HG03095 (cell line): Measurements from ENCODE around the gene SLC25A12.
"Not testable (repeated sequence)": the region's sequence is repeated elsewhere in the genome, so short reads cannot be mapped to it uniquely, and the experiment has no call there.

ENCODE experiments used
- ATAC-seq: cut with Tn5 transposase; IDR thresholded peaks from one replicate; pipeline ENCODE4 v1.9.1; 2021; ENCODE audit warnings: moderate library complexity; ENCODE audit not compliant: unreplicated experiment

SLC25A12 gene

GRCh38 chr2:171834286-171834685 lies 59.8 kb downstream of the SLC25A12 start:
- no peak for ATAC-seq

GRCh38 chr2:171832489-171832888 lies 61.6 kb downstream of the SLC25A12 start:
- no peak for ATAC-seq

- no peak for ATAC-seq
Observed at GRCh38 chr2:171830039-171830438, 64.0 kb downstream of the SLC25A12 start.

- ATAC-seq, result no peak
Observed at GRCh38 chr2:171824086-171824485, 70.0 kb downstream of the SLC25A12 start.

GRCh38 chr2:171822525-171823322 lies 71.3 kb downstream of the SLC25A12 start:
- no peak for ATAC-seq

- no peak for ATAC-seq
Observed at GRCh38 chr2:171819453-171819852, 74.6 kb downstream of the SLC25A12 start.

GRCh38 chr2:171814883-171815282 lies 79.2 kb downstream of the SLC25A12 start:
- ATAC-seq, result no peak

GRCh38 chr2:171814174-171814573 lies 79.9 kb downstream of the SLC25A12 start:
- no peak for ATAC-seq

GRCh38 chr2:171813729-171814128 lies 80.3 kb downstream of the SLC25A12 start:
- no peak for ATAC-seq

GRCh38 chr2:171813126-171813525 lies 80.9 kb downstream of the SLC25A12 start:
- ATAC-seq, result no peak

- ATAC-seq, result no peak
Observed at GRCh38 chr2:171811245-171811628, 82.8 kb downstream of the SLC25A12 start.

GRCh38 chr2:171810422-171811244 lies 83.4 kb downstream of the SLC25A12 start:
- no peak for ATAC-seq

- not testable (repeated sequence) for ATAC-seq
Observed at GRCh38 chr2:171808885-171809284, 85.2 kb downstream of the SLC25A12 start.

- ATAC-seq, result no peak
Observed at GRCh38 chr2:171807831-171808393, 86.1 kb downstream of the SLC25A12 start.

- ATAC-seq, result no peak
Observed at GRCh38 chr2:171807119-171807518, 86.9 kb downstream of the SLC25A12 start.

- ATAC-seq, result no peak
Observed at GRCh38 chr2:171804456-171804855, 89.6 kb downstream of the SLC25A12 start.

GRCh38 chr2:171803757-171804156 lies 90.3 kb downstream of the SLC25A12 start:
- ATAC-seq, result no peak

- no peak for ATAC-seq
Observed at GRCh38 chr2:171800639-171801038, 93.4 kb downstream of the SLC25A12 start.

GRCh38 chr2:171798156-171798820 lies 95.8 kb downstream of the SLC25A12 start:
- ATAC-seq, result no peak

- ATAC-seq, result no peak
Observed at GRCh38 chr2:171794918-171795317, 99.1 kb downstream of the SLC25A12 start.
